ENCODE data around the gene NTHL1.

- TF ChIP-seq CTCF (IDR thresholded peaks at IDR 0.05) (no peak), ZFX (IDR thresholded peaks at IDR 0.05; ENCODE audit: borderline replicate concordance) (no peak)
Observed at GRCh38 chr16:2053897-2054296, 6.3 kb upstream of the NTHL1 start.
